ENCODE results near the gene GPS1.
A peak's percentile ranks its signal among the peaks of the same experiment; 100 is the strongest.

GPS1 gene

DNA sequence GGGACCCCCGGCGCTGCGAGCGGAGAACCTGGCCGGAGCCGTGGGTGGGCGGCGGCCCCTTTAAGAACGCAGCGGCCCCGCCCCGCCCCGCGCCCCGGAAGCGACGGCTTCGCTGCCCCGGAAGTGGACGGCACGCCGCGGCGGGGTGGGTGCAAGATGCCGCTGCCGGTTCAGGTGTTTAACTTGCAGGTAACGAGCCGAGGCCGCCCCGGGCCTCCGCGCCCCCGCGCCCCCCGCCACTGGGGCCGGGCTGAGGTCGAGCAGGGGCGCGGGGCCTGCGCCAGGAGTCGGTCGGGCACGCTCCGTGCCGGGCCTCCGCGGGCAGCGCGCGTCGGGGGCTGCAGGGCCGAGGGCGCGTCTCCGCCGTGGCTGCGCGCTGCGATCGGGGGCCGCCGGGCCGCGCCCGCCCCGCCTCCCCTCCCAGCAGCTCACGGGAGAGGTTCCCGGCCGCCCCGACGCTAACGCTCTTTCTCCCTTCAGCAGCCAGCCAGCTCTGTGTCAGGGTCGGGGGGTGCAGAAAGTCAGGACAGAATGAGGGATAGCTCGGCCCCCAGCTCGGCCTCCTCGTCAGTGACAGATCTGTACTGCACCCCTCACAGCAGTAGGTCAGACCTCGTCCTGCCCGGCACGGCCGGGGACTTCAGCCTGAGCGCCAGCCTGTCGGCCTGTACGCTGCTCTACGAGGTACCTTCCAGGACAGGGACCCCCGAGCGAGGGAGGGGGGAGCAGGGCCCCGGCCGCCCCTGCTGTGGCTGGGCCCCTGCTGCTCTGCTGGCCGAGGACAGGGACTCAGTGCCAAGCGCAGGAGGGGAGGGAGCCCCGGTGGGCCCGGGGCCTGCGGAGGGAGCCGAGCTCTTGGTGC, at the start of gene GPS1, which contains the start of gene RFNG:
GPS1 (plus strand) TSS at position 123 of the 862 bp plus-strand sequence; CDS start at position 157, 34 bp downstream.
RFNG (minus strand) TSS at position 36 of the 862 bp plus-strand sequence. CDS start 45 bp downstream, outside the sequence.
- DNase-seq (ENCODE audit: low read depth) = peak; percentile 68

DNA sequence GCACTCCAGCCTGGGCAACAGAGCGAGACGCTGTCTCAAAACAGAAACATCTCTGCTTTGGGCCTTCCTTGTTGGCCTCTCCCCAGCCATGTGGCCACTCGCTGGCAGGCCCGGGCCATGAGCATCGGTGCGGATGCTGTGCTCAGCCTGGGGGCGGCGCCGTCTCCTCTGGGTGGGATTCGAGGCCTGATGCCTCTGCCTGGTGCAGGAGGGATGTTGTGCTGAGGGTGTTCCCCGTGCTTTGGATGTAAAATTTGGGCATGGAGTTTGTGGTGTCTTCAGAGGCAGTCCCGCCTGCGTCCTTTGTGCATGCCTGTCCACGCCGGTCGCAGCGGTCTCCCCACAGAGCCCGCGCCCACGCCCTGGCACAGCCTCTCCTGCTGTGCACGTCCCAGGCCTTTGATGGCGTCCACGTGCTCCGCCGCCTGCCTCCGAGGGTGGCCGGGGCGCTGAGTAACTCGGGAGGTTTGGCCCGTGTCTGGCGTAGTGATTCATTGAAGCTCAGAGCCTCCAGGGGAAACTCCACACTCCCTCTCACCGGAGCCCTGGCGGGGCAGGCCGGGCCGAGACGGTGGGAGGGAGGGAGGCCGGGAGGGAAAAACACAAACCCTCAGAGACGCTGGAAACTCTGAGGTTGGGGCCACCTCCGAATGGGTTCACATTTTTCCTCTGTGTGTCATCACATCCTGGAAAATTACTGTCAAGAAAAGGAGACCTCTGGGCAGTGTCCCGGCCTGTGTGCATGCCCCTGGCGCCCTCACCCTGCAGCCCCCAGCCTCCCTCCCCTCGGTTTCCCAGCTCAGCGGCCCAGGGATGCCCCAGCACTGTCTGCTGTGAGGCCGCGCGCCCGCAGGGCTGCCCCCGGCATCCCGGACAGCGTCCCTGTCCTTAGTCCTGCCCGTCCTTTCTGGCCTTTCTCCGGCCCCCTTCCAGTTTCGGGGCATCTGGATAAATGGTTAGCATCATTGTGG, 48.0 kb upstream of the GPS1 start:
- no peak for DNase-seq (ENCODE audit: low read depth)

DNA sequence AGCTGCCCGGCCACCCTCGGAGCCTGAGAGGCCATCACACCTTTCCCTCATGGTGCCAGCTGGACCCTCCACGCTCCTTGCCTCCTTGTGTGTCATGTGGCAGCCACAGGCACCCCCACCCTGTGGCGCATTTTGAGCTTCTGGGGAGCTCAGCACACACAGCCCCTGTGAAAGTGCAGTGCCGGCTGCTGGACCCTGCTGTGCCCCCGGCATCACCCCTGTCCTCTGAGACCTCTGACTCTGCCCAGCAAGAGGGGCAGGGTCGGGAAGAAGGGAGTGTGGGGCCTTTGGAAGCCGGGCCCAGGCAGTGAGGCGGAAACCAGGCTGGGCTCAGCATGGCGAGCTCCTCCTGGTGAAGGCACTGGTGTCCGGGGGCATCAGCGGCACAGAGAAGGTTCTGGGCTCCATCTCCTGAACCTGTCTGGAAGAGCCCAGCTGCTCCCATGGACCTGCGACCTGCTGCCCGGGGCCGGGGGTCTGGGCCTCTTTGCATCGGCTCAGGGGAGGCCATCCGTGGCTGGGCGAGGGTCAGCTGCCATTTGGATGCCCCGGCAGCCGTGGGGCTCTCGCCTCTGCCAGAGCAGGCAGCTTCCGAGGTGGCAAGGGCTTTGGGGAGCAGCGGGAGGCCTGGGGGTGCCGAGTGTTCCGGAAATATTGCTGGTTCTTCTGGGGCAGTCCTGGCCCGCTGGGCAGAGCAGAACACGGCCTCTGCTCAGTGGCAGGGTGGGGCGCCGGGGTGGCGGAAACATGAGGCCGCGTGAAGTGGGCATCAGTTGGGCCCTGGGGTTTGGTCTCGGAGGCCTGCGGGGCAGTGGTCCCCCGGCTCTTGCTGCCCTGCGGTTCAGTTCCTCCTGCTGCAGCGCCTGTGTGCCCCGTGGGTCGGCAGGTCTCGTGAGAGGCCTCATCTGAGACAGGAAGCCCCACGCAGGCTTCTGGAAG, 46.9 kb upstream of the GPS1 start:
- DNase-seq (ENCODE audit: low read depth) = no peak

DNA sequence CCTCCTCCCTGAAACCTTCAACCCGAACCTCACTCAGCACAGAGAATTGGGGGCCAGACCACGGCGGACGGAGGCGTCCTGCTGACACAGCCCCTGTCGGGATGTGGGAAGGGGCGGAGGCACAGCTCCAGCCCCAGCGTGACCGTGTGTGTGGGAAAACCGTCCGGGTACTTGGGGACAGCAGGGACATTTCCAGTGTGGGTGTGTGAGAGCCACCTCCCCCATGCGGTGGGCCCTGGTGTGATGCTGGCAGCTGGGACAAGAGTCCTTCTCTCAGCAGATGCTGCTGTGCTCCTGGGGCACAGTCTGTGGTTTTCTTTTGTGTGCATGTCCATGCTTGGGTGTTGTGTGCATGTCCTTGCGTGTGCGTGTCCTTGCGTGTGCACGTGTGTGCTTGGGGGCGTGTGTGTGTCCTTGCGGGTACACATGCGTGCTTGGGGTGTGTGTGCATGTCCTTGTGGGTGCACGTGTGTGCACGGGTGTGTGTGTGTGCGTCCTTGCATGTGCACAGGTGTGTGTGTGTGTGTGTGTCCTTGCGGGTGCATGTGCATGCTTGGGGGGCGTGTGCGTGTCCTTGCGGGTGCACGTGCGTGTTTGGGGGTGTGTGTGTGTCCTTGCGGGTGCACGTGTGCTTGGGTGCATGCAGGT, 45.9 kb upstream of the GPS1 start:
- DNase-seq (ENCODE audit: low read depth) = no peak

DNA sequence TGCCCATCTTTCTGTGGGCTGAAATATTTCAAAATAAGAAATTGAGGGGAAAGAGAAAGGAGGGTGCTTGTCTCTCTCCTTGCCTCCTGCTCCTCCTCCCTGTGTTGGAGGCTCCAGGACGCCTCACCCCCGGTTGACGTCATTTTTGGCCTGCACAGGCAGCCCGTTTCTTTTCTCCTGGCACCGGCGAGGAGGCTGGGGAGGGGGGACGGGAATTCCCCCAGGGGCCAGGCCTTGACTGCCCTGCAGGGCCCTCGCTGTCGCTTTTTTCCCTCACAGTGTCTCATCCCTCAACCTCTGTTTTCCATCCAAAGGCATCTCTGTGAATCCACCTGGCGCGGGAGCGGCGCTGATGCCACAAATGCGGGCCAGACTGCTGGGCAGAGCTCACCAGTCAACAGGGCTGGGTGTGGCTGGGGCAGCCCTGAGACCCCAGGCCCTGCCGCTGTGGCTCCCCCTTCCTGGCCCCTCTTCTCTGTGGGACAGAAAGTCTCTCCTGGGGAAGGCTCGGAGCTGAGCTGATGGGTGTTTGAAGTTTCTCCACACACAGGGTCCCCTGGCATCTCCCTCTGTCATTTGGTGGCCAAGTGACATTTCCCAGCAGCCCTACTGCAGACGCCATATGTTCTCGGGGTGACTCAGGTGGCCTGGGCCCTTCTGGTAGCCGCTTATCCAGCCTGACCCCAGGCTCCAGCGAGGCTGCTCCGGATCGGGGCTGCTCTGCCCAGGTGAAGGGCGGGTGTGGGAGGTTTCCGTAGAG, 45.0 kb upstream of the GPS1 start:
- no peak for DNase-seq (ENCODE audit: low read depth)

DNA sequence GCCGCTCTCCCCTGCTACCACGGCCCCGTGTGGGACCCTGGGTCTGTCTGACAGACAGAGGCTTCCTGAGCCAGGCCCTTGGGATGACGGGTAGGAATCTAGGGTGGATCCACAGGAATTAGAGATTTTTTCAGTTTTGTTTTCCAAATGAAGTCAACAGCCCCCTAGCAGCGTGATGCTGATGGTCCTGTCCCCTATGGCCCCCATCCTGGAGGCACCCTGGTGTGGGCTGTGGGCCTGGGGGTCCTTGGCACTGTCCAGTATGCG, 44.5 kb upstream of the GPS1 start:
- no peak for DNase-seq (ENCODE audit: low read depth)

DNA sequence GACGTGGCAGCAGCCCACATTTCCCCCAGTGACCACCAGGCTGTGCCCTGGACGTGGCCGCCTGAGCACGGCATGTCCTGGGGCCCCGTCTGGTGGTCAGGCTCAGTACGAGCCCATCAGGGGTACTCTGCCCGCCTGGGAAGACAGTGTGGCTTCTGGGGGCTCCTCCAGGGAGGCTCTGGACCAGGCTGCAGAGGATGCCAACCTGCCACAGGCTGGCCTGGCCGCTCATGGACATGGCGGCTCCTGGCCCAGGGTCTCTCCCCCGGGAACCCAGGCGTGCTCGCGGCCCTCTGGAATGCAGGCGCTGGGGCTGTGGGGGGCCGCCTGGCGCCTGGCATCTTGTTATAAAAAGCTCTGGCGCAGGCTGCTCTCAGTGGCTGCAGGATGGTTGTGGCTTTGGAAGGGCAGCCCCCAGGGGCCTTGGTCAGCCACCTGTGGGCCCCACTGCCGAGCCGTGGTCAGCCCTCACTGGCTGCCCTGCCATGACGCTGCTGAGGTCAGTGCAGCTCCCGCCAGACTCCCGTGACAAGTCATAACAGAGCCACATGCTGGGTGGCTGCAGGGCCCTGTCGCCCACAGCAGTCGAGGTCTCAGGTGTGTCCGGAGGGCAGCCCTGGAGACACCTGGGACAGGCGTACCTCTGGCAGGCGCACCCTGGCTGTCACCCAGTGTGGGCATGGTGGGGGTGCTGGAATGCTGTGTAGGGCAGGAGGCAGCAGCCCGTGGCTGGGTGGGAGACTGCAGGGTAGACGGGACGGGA, 44.0 kb upstream of the GPS1 start:
- DNase-seq (ENCODE audit: low read depth) = no peak

DNA sequence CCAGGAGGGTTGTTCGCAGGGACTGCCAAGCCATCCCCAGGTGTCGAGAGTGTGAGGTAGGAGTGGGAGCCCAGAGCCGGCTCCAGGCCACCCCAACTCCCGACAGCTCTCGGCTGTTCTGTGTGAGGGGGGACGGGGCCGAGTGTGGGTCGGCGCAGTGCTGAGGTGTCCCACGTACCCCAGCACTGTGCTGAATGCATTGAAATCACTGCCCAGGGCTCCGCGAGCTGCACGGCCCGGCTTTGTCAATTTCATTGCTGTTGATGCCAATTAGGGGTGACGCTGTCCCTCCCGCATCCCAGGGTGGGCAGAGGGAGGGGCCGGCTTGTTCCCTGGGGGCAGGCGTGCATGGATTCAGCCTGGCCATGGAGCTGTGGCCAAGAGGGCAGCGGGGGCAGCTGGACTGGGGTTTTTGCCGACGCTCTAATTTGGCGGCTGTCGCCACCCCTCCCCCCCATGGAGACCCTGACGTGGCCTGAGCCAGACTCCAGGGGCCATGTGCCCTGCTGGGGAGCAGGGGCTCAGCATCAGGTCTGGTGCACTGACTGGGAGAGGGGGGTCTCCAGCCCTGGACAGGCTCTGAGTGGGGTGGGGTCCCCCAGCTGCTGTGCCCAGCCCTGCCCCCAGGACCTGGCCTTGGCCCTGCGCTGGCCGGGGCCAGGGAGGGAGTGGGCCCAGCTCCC, 43.3 kb upstream of the GPS1 start:
- no peak for DNase-seq (ENCODE audit: low read depth)

DNA sequence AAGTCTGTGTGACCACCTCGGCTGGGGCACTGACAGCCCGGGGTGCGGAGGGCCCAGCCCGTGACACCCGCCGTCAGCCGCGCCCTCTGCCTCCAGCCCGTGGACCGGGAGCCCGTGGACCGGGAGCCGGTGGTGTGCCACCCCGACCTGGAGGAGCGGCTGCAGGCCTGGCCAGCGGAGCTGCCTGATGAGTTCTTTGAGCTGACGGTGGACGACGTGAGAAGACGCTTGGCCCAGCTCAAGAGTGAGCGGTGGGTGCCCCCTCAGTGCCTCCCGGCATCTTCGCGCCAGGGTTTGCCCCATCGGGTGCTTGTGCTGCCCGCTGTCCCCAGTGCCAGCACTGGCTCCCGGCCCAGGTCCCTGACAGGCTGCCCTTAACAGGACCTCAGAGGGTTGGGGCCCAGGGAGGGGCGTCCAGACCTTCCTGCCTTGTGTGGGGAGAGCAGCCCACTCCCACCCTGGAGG, 42.7 kb upstream of the GPS1 start:
- no peak for DNase-seq (ENCODE audit: low read depth)

DNA sequence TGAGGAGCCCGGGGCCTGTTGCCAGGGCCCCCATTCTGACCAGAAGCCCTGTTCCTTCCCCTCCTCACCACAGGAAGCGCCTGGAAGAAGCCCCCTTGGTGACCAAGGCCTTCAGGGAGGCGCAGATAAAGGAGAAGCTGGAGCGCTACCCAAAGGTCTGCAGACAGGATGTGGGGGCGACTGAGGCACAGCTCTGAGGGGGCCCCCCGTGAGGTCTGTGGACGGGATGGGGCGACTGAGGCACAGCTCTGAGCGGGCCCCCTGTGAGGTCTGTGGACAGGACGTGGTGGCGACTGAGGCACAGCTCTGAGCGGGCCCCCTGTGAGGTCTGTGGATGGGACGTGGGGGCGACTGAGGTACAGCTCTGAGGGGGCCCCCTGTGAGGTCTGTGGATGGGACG, 42.3 kb upstream of the GPS1 start:
- DNase-seq (ENCODE audit: low read depth) = no peak

DNA sequence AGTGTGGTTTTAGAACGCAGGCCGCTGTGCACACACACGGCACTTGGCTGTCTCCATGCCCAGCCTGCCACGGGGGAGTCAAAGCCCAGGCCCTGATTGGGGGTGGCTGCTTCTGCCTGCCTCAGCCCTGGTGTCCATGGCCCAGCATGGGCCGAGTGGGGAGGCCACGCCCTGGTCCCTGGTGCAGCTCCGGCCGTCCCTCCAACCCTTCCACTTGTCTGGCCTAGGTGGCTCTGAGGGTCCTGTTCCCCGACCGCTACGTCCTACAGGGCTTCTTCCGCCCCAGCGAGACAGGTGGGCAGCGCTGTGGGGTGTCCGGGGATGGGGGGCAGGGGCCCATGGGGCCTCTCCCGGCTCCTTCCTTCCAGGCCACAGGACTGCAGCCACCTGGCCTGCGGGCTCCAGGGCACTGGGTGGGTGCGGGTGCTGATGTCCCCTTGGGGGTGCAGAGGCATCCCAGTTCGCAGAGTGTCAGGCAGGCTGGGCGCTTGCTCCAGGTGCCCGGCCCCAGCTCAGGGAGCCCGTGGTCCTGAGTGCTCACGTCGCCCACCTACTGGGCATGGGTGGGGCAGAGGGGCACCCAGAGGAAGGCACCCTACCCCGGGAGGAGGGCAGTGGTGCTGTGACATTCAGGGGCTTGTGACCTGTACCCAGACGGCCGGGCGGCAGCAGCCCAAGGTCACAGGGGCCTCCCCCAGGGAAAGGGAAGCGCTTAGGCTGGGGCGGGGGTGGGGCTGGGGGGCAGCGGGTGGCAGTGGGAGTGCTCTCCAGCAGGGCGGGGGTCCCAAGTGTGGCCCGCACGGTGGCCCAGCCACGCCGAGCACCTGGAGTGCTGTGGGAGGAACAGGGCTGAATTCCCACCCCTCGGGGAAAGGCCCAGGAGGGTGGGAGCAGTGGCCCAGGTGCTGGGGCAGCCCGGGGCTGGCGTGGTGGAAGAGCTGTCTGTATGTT, 40.8 kb upstream of the GPS1 start:
- no peak for DNase-seq (ENCODE audit: low read depth)

DNA sequence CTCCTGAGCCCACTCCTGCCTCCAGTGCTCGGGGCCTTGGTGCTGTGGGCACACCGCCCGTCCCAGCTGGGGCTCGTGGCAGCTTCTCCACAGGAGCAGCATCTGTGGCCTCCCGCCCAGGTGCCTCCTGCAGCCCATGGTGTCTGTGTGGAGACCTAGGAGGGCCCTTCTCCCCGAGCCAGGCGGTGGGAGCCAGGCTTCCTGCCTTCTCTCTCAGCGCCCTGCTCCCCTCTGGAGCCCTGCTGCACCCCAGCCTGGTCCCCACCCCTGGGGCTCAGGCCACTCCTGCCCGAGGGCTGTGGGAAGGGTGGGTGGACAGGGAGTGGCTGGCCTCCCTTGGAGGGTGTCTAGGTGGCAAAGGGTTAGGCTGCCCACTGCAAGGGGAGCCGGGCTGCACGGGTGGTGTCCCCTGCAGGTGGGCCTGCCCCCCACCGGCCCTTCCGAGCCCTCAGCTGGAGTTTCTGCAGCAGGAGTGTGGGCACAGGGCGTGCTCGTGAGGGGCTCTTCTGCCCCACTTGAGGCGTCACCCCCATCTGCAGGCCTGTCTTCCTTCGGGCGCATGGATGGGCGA, 40.0 kb upstream of the GPS1 start:
- no peak for DNase-seq (ENCODE audit: low read depth)

DNA sequence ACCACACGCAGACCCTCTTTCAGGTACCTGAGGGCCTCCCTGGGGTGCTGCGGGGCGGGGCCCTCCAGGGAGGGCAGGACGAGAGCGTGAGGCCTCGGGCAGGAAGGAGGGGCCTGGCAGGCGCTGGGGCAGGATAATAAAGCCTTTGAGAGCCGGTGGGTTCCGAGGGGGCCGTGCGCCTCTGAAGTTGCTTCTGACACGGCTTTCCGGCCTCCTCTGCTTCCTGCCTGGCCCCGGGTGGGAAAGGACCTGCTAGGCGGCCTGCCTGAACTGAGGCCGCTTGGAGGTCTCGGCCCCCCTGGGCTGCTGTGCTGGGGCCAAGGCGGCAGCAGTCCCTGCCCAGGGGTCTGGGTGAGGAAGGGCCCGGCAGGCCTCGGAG, 39.4 kb upstream of the GPS1 start:
- DNase-seq (ENCODE audit: low read depth) = no peak

DNA sequence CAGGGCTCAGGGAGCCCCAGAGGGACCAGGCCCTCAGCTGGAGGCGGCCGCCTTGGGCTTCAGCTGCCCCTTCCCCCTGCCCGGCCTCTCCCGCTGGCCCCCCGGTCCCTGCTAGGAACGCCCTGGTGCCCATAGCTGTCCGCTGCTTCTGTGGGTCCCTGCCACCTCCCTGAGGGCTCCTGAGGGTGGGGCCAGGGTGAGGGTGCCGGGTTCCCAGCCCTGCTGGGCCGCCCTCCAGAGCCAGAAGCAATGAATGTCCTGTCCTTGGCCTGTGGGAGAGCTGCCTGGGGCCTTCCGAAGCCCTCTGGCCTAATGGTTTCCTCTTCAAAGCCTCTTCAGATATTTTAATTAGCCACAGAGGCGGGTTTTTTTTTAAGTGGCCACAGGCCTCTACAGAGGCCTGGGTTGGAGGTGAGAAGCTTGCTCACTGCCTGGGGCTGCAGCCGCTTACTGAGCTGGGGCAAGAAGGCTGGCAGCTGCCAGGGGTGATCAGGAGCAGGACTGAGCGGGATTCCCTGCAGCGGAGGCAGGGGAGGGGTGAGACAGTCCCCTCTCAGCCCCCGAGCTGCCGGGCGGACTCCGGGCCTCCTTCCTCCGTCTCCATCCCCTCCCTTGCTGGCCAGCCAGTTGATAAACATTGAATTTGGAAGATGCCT, 38.9 kb upstream of the GPS1 start:
- DNase-seq (ENCODE audit: low read depth) = no peak

DNA sequence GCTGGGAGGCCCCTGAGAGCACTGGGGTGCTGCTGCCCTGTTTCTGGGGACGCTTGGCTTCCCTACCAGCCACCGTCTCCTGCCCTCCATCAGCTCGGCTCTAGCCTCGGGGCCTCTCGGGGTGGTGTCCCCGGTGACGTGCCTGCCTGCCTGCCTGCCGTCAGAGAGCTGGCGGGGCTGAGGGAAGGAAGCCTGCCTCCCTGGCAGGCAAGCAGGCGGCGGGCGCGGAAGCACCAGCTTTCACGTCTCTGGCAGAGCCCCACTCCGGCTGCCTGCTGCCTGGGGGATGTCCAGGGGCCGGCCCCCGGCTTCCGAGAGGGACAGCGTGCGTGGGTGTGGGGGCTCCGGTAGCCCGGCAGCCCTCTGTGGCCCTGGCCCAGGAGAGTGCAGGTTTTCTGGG, 38.4 kb upstream of the GPS1 start:
- DNase-seq (ENCODE audit: low read depth) = no peak

DNA sequence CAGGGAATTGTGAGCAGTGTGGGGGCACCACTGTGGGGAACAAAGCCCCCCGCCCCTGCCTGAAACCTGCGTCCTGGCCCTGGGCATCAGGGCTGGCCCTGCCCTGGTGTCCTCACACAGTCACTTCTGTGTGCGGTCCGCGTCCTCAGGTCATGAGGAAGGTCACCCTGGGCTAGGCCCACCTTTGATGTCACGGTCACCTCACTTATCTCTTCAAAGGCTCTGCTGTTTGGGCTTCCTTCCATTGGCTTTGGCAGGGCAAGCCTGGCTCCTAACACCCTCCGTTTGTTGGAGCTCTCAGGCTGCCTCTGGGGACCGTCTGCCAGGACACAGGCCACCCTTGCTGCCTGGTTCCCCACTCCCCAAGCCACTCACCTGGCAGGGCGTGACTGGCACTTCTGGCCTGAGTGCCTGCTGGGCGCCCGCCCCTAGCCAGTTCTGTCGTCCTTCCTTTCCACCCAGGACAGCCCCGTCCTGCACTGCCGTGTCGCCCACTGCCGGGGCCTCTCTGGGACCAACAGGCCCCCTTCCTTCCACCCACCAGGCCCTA, 37.9 kb upstream of the GPS1 start:
- DNase-seq (ENCODE audit: low read depth) = no peak

DNA sequence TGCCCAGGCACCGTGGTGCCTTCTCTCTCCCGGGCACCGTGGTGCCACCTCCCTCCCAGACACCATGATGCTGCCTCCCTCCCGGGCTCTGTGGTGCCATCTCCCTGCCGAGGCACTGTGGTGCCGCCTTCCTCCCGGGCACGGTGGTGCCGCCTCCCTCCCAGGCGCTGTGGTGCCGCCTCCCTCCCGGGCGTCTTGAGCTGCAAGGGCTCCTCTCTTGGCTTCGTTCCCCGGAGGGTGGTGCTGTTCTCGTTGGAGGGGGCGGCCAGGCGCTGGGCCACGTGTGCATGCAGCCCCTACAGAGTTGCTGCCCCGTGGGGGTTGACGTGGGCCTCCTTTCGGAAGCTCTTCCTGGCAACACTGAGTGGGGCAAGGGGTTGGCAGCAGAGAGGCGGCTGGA, 37.3 kb upstream of the GPS1 start:
- DNase-seq (ENCODE audit: low read depth) = no peak
